Embryonic facial prominence (tissue), 1 donor: ENCODE data around the gene ACBD4.

Experiments
- DNase-seq: peaks from one replicate; pipeline ENCODE4 v3.0.0-alpha.2; 2016; ENCODE audit errors: extremely low spot score

Gene ACBD4

DNA sequence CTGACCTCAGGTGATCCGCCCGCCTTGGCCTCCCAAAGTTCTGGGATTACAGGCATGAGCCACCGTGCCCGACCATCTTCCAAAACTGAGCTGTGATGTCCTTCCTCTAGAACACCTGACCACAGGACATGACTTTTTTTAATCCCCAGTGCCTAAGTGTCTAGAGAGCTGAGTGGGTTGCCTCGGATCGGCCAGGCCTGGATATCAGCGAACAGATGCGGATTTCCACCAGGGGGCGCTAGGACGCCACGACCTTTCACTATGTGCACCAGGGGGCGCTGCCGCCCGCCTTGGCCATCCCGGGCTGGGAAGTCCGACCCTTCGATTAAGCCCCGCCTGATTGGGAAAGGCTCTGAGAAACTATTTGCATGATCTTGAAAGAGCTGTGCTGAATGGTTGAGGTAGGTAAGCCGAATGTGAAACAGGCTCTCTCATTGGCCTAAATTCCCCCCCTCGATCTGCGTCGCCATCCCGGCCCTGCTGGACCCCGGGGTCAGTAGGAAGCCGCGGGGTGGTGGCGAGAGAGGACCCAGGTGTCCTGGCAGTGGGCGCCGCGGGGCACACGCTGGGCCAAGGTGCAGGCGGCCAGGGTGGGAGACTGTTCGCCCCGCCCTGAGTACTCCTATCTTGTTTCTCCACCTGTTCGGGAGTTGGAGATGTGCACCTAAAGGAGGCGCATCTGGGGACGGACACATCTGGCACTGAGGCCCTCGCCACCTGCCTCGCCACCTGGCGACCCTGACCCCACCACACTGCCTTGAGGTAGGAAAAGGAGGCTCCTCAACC lies at the start of gene ACBD4:
Gene ACBD4 (plus strand): TSS at position 496 of the 786 bp plus-strand sequence. CDS start 458 bp downstream, outside the sequence.
- DNase-seq, result peak; percentile 94

GRCh38 chr17:45086391-45086790 lies 49.1 kb upstream of the ACBD4 start:
- no peak for DNase-seq

DNA sequence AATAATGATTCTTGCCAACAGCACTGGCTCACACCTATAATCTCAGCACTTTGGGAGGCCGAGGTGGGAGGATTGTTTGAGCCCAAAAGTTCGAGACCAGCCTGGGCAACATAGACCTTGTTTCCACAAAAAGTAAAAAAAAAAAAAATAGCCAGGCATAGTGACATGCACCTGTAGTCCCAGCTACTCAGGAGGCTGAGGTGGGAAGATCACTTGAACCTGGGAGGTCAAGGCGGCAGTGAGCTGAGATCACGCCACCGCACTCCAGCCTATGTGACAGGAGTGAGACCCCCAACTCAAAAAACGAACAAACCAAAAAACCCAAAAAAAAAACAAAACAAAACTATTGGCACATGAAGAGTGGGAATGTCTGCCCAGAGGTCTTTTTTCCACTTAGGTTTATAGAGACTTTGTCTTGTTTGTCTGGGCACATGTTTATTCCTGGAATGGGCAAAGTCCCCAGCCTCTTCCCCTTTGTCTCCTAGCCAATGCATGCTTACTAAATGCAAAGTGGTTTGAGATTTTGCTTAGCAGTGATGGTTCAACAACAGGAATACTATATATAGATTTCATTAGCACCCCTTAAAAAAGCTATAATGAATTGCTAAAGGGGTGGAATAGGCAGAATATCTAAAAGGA lies 48.5 kb upstream of the ACBD4 start:
- DNase-seq, result no peak

DNA sequence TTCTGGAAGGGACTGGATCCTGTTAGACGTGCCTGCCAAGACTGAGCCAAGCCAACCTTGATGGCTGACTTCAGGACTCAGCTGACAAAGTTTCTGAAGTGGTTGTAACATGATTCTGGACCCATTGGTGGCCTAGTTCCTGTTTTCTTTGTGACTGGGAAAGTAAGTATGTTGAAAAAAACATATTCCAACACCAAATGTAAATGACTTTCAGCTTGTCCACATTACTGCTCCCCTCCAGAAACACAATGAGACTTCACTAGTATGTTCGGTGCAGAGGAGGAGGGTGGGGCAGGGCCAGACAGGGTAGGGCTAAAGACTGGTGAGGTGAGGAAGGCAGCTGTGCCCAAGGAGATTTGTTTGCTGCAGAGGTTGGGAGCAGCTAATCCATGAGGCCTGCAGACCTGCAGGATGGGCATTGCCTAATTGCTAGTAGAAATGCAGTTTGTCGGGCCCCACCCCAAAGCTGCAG lies 47.9 kb upstream of the ACBD4 start:
- no peak for DNase-seq

DNA sequence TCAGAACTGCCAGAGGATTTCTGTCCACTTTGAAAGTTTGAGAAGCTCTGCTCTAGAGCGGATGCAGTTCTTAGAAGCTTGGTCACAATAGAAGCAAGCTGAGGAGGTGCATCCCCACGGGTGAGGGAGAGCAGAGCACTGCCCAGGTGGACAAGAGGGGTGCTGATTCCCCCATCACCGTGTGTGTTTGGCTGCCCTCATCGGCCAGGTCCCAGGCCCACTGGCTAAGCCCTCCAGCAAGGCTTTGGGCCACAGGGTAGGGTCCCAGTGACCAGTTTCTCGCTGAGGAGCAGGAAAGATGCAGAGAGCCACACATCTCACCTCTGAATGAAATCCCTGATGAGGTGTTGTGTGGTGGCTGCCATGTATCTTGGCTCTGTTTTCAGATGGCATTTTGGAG lies 47.5 kb upstream of the ACBD4 start:
- DNase-seq, result no peak

GRCh38 chr17:45088741-45089140 lies 46.7 kb upstream of the ACBD4 start:
- no peak for DNase-seq

GRCh38 chr17:45090711-45091110 lies 44.8 kb upstream of the ACBD4 start:
- DNase-seq, result no peak

DNA sequence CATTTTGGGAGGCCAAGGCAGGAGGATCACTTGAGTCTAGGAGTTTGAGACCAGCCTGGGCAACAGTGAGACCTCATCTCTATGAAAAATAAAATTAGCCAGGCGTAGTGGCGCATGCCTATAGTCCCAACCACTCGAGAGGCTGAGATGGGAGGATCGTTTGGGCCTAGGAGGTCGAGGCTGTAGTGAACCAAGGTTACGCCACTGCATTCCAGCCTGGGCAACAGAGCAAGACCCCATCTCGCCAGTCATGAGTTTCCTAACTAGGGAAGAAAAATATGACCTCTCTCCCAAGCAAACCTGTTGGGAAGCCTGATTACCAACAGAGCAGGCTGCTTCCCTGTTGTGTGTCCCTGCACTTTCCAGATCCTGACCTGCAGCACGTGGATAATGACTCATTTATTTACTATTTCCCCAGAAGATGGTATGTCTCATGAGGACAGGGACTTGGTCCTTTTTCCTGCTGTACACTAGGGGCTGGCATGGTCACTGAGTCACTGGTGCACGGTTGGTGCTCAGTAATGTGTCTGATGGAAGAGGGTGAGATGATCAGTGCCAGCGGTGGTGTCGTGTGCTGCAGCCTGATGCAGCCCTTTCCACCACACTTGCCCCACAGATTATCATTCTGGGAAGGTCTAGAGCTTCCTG lies 43.6 kb upstream of the ACBD4 start:
- DNase-seq, result no peak

- DNase-seq, result no peak
Observed at GRCh38 chr17:45092911-45093430, 42.5 kb upstream of the ACBD4 start.

DNA sequence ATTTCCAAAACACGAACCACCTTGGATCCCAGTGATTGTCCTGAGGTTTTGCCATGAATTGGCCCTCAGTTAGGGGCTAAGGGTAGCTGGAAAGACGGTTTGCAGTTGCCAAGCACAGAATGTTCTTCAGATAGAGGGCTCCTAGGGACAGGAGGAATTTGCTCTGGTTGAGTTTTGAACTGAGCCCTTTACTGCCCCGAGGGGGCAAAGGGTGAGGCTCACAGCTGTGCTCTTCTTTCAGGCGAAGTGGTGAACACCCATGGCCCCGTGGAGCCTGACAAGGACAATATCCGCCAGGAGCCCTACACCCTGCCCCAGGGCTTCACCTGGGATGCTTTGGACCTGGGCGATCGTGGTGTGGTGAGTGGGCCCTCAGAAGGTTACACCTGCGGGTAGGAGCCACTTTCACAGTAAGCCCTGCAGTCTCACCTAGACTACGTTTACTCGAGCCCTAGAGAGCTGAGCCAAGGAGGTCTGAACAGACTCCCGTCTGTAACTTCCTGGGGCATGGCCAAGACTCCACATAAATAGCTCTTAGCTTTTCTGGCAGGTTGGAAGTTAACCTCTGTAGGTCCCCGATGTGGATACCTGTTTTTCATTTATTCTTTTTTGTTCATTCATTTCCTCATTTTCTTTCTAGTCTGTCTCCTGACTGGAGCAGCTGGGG lies 41.9 kb upstream of the ACBD4 start:
- DNase-seq, result no peak

DNA sequence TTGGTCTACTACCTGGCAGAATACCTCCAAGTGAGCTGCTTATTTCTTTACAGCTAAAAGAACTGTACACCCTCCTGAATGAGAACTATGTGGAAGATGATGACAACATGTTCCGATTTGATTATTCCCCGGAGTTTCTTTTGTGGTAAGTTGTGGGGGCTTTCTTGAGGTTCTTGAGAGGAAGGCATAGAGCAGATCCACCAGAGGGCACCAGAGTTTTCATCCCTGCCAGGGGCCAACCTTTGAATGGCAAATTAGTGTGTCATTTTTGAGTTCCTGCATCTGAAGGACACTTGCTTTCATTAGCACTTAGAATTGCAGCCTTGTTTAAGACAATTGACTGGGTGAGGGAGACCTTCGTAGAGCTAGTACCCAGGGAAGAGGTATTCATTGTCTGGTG lies 39.3 kb upstream of the ACBD4 start:
- DNase-seq, result no peak

DNA sequence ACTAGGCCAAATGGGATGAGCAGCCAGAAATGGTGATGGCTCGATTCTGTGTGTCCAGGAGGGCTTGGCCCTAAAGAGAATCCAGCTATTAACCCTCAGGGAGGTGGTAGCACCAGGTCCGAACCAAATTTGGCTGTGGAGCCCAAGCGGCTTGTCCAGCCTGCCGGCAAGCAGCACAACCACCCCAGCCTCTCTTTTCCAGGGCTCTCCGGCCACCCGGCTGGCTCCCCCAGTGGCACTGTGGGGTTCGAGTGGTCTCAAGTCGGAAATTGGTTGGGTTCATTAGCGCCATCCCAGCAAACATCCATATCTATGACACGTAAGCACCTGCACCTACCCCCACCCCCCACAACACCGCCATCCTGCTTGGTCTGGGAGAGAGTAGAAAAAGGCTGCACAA lies 38.6 kb upstream of the ACBD4 start:
- no peak for DNase-seq

GRCh38 chr17:45098081-45098868 lies 37.2 kb upstream of the ACBD4 start:
- no peak for DNase-seq

DNA sequence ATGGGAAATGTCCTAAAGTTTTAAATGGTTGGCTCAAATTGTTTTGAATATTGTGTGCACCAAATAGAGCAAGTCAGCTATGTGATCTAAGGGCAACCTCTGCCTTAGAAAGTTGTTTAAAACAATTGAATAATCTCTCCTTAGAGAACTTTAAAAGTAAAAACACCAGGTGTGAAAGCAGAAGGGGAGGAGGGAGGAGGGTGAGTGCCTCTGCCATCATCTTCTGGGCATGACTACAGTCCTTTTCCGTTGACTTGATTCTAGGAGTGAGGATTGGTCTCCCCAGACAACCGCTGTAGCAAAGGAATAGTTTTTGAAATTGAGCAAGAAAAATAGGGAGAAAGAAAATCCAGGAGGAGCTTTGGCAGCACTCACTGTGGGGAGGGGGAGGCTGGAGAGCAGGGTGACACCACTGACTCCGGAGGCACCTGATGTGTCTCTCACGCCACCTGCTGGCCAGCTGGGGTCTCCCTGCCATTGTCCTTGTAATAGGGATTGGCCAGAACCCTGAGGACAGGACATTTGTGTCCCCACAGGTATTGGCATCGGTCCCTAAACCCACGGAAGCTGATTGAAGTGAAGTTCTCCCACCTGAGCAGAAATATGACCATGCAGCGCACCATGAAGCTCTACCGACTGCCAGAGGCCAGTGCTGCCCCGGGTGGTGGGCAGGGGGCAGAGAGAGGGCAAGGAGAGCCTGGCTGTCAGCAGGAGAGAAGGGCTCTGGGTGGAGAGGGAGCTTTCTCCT lies 36.4 kb upstream of the ACBD4 start:
- no peak for DNase-seq

DNA sequence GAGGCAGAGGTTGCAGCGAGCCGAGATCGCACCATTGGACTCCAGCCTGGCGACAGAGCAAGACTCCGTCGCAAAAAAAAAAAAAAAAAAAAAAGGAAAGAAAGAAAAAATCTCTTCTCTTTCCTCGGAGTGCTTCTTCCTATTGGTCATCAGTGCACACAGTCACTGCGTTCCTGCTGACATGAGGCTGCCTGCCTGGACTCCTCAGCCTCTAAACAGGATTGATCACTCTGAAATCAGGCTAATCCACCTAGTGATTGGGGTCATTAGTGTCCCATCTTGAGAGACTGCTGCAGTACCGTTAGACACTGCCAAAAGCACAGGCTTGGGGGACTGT lies 34.0 kb upstream of the ACBD4 start:
- no peak for DNase-seq

DNA sequence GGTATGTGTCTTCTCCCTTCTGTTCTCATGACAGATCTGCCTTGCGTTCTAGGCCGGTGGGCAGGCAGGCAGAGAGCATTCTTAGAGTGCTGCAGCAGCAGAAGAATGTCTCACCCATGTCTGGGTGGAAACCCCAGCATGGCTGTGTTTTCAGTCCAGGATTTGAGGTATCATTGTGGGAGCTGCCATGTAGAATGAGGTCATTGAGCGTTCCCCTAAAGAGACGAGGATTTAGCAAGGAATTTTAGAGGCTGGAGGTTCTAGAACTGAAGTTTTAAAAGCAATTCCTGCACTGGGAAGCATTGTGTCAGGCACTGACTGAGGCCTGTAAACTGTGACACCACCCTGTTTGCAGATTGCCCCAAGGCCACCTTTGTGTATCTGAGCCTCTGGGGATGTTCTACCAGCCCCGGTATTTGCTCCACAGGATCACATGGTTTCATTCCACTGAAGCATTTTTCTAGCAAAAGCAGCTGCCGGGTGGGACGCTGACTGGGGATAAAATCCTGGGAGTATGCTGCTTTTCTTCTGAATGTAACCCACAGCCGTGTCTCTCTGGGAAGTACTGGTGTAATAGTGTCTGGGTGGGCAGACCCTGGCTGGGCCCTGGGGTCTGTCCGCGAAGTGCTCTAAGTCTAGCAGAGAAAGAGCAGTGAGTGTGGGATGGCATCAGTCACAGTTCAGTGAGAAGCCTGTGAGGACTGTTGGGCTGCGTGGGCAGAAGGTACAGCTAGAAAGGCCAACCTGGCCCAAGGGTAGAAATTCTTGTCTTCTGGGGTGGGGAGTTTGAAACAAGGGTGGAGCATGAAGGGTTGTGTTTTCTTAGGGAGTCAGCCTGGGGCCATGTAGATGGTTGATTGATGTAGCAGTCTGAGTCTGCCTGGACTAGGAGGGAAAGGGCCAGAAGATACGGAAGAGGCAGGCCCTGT lies 33.3 kb upstream of the ACBD4 start:
- no peak for DNase-seq

DNA sequence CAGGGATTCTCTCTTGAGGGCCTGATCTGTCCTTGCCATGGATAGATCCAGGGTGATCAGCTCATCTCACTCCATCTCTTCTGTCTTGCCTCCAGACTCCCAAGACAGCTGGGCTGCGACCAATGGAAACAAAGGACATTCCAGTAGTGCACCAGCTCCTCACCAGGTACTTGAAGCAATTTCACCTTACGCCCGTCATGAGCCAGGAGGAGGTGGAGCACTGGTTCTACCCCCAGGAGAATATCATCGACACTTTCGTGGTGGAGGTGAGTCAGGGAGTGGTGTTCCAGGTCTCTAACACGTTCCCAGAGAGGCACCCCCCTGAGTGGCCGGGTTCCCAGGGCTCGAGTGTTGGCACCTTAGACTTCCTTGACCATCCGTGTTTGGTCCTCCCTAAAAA lies 32.6 kb upstream of the ACBD4 start:
- no peak for DNase-seq

DNA sequence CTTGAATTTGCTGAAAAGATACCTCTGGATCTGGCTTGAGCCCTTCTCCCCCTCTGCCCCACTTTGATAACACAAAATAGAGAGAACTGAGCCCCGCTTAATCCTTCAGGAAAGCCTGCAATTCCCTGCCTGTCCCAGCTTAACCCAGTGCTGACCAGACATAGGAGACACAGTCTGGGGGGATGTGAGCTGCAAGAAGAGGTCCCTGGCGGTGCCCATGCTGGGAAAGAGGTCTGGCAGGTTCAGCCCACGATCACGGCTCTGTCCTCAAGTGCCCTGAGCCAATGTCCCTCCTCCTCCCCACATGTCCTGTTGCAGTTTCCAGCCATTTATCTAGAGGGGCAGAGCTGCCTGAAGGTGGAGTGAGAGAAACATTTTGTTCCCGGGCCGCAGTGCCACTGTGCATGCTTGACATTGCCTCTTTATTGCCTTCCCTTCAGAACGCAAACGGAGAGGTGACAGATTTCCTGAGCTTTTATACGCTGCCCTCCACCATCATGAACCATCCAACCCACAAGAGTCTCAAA lies 32.2 kb upstream of the ACBD4 start:
- no peak for DNase-seq

GRCh38 chr17:45104029-45104428 lies 31.5 kb upstream of the ACBD4 start:
- no peak for DNase-seq
